Spleen (tissue), 11 donors: ENCODE data around the gene ZG16. TPM values are rescaled to one million over a fixed set of nuclear protein-coding genes. Genes with fewer than 3 reads are reported as not detected.
A peak's percentile ranks its signal among the peaks of the same experiment; 100 is the strongest.

Experiments
- DNase-seq: peaks from one replicate; pipeline ENCODE4 v3.0.0-alpha.2; 2020
- H3K27ac ChIP-seq, 8 donors: fragments of 200-600 bp; sonication (generic) in 7 of 8; 1 replicate in 4 of 8; 2 replicates in 4 of 8; pipeline versions ENCODE4 v1.5.0 to v1.8.0; 2016 to 2021; ENCODE audit warnings: inconsistent platforms in 4 of 8, mild to moderate bottlenecking in 4 of 8, moderate library complexity in 1 of 8
- H3K27me3 ChIP-seq, 7 donors: fragments of 200-600 bp; sonication (generic) in 6 of 7; replicated peaks in 1 of 7; 1 replicate in 4 of 7; 2 replicates in 3 of 7; pipeline versions ENCODE4 v1.5.0 to v1.8.0; 2016 to 2021; ENCODE audit warnings: inconsistent platforms in 3 of 7, mild to moderate bottlenecking in 1 of 7
- H3K36me3 ChIP-seq, 6 donors: fragments of 200-600 bp; sonication (generic) in 5 of 6; 1 replicate in 4 of 6; 2 replicates in 2 of 6; pipeline versions ENCODE4 v1.5.0 to v1.8.0; 2016 to 2021; ENCODE audit warnings: inconsistent platforms in 2 of 6
- H3K4me1 ChIP-seq, 6 donors: fragments of 200-600 bp; sonication (generic) in 5 of 6; 1 replicate in 3 of 6; 2 replicates in 3 of 6; pipeline versions ENCODE4 v1.5.0 to v1.8.0; 2016 to 2021; ENCODE audit warnings: inconsistent platforms in 3 of 6
- H3K4me3 ChIP-seq, 8 donors: fragments of 200-600 bp; sonication (generic) in 7 of 8; 1 replicate in 4 of 8; 2 replicates in 4 of 8; pipeline versions ENCODE4 v1.5.0 to v1.8.0; 2016 to 2021; ENCODE audit warnings: inconsistent platforms in 4 of 8, mild to moderate bottlenecking in 4 of 8, moderate library complexity in 2 of 8
- H3K9me3 ChIP-seq, 8 donors: fragments of 200-600 bp; sonication (generic) in 7 of 8; 1 replicate in 4 of 8; 2 replicates in 4 of 8; pipeline versions ENCODE4 v1.5.0 to v1.8.0; 2016 to 2021; ENCODE audit warnings: inconsistent platforms in 4 of 8
- CTCF ChIP-seq, 11 experiments: fragments of 200-600 bp in 7 of 11; fragments of 450-650 bp in 4 of 11; sonication (generic) in 4 of 11; IDR thresholded peaks in 8 of 11; conservative IDR thresholded peaks in 3 of 11; 1 replicate in 7 of 11; 2 replicates in 4 of 11; pipeline versions ENCODE4 v1.4.0 to v1.8.0; 2016 to 2021; ENCODE audit warnings: antibody characterized with exemption in 11 of 11, inconsistent platforms in 4 of 11, mild to moderate bottlenecking in 1 of 11
- POLR2A ChIP-seq, 3 donors: fragments of 450-650 bp; IDR thresholded peaks; one replicate each; pipeline ENCODE4 v1.5.1; 2017; ENCODE audit warnings: antibody characterized with exemption in 3 of 3, mild to moderate bottlenecking in 1 of 3
- POLR2AphosphoS5 ChIP-seq, 3 donors: sonication (generic); formaldehyde crosslinking; IDR thresholded peaks; one replicate each; pipeline ENCODE4 v1.5.1; 2017; ENCODE audit warnings: antibody characterized with exemption in 3 of 3
- WGBS, 5 donors: extraction: QIAGEN DNeasy Blood & Tissue Kit in 3 of 5; methylation state at CpG; one replicate each; pipeline versions ENCODE4 v1.1.5 to v1.1.7; 2013 to 2018; 5-methylcytosine and 5-hydroxymethylcytosine counted together
- intact Hi-C: fragments of 100-400 bp; cut with DNase I; formaldehyde crosslinking; loops from one replicate; pipeline ENCODE4 v1.15.0; 2023; ENCODE audit warnings: low total_unique reads
- polyA plus RNA-seq, 3 donors: library from polyadenylated mRNA; stranded (reverse); fragments of 200-250 nt; gene quantifications; one replicate each; pipeline ENCODE4 v1.2.1, GENCODE V29; 2013
- small RNA-seq, 4 donors: library from RNA; depleted of rRNA; stranded (forward); fragments of <200 nt; gene quantifications; one replicate each; pipeline ENCODE3, GENCODE V24; 2016
- total RNA-seq, 7 donors: library from RNA; depleted of rRNA in 3 of 7; stranded (reverse); fragments of >200 nt in 3 of 7; fragmentation: NEBNext Ultra II Directional in 4 of 7; extraction: Animal tissue kit (Norgen Biotek cat#: 25700) in 4 of 7; gene quantifications; one replicate each; pipeline versions ENCODE4 v1.1.0 to v1.2.1, GENCODE V29; 2016 to 2021
- donor health status: healthy with polysubstance abuse.
- donor health status: DM: no; HTN: no; CAD: no; lungs with moderate emphysema.
- donor health status: DM: no; HTN: no; CAD: no.
- donor health status: Bipolar disorder and iron deficiency.
- donor health status: healthy.
- donor health status: DM: no; HTN: no; CAD: no.
- donor health status: DM: yes; HTN: yes; CAD: no.

Gene ZG16
- total and polyA plus RNA-seq, 10 donors, result 0.06 to 0.07 TPM; not detected in 8

GRCh38 chr16:29830774-29831173 lies 52.7 kb downstream of the ZG16 start:
- Histone ChIP-seq H3K4me3 (no peak overlapping the region), H3K36me3 (peaks cover 0 to 84% (median 52%) of the 10 kb centered on the region in 6 donors), H3K27me3 (no peaks in the 10 kb centered on the region), H3K4me1 (peaks cover 11 to 54% (median 24%) of the 10 kb centered on the region in 6 donors), H3K9me3 (no peaks in the 10 kb centered on the region), H3K27ac (no peak overlapping the region)
- TF ChIP-seq POLR2AphosphoS5 (IDR thresholded peaks at IDR 0.05), result peak in 2 of 3 donors; percentile 22 to 61
- no peak for TF ChIP-seq POLR2A (IDR thresholded peaks at IDR 0.05)
- TF ChIP-seq CTCF (IDR thresholded peaks at IDR 0.05 in 8 of 11, conservative IDR thresholded peaks at IDR 0.05 in 3 of 11), result no peak
- no peak for DNase-seq
- intact Hi-C loops, result no loop called here
- WGBS, 5 donors, result 90 to 98% (median 94%) methylated on average over 11 of the region's 11 CpGs

DNA sequence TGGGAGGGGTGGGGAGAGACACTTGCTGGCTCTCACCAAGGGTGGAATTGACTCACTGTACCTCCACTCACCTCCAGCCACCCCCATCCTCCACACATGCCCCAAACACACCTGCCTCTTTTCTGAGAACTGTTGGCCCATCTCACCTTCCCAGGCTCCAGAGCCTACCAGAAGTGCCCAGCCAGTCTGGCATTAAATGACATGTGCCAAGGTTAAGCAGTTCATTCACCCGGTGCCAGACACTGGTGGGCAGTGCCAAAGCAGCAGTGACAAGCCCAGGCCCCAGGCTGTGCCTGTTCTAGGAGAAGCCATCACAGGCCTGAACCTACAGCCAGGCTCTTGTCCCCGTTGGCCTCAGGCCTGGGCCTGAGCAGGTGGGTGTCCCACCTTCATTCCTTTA lies 53.4 kb downstream of the ZG16 start:
- WGBS, 5 donors, result 73 to 94% (median 80%) methylated on average over 2 of the region's 2 CpGs
- intact Hi-C loops, result no loop called here
- Histone ChIP-seq H3K27me3 (no peaks in the 10 kb centered on the region), H3K4me1 (peaks cover 7 to 47% (median 17%) of the 10 kb centered on the region in 6 donors), H3K4me3 (no peak overlapping the region), H3K27ac (no peak overlapping the region), H3K9me3 (no peaks in the 10 kb centered on the region), H3K36me3 (peaks cover 0 to 84% (median 59%) of the 10 kb centered on the region in 6 donors)
- no peak for TF ChIP-seq POLR2AphosphoS5 (IDR thresholded peaks at IDR 0.05)
- no peak for TF ChIP-seq CTCF (IDR thresholded peaks at IDR 0.05 in 8 of 11, conservative IDR thresholded peaks at IDR 0.05 in 3 of 11)
- no peak for TF ChIP-seq POLR2A (IDR thresholded peaks at IDR 0.05)
- DNase-seq, result no peak

Small RNAs within 50 kb of the gene (small RNA-seq; reads per million reads assigned to genes)
- 0 reads per million in 4 donors for gene AC009133.6
- gene AC120114.4, result 0 reads per million in 4 donors

Other genes with a start within 250 kb of the ZG16 start
- 10 to 100 TPM; 21.6 to 46.4 (median 28.7) TPM for gene SPN, start 115.0 kb upstream of the ZG16 start, total RNA-seq
- gene SPN, start 115.0 kb upstream of the ZG16 start, polyA plus RNA-seq, result 1 to 10 TPM; 3.9 to 9.1 (median 7.3) TPM
- gene QPRT, start 99.1 kb upstream of the ZG16 start, total RNA-seq, result 10 to 100 TPM in 6 of 7 donors, 1 to 10 TPM in 1; 8.8 to 37.2 (median 21.7) TPM
- gene QPRT, start 99.1 kb upstream of the ZG16 start, polyA plus RNA-seq, result 1 to 10 TPM; 3.3 to 8.0 (median 7.5) TPM
- 10 to 100 TPM; 34.5 to 46.0 (median 40.5) TPM for gene C16orf54, start 32.3 kb upstream of the ZG16 start, total RNA-seq
- gene C16orf54, start 32.3 kb upstream of the ZG16 start, polyA plus RNA-seq, result 10 to 100 TPM; 15.6 to 21.0 (median 16.6) TPM
- gene KIF22, start 12.5 kb downstream of the ZG16 start, total RNA-seq, result 10 to 100 TPM; 26.6 to 45.1 (median 36.2) TPM
- 10 to 100 TPM; 47.4 to 59.2 (median 56.4) TPM for gene KIF22, start 12.5 kb downstream of the ZG16 start, polyA plus RNA-seq
- 100 to 1,000 TPM in 4 of 7 donors, 10 to 100 TPM in 3; 82.7 to 157 (median 125) TPM for gene MAZ, start 28.3 kb downstream of the ZG16 start, total RNA-seq
- 100 to 1,000 TPM in 2 of 3 donors, 10 to 100 TPM in 1; 92.2 to 145 (median 100) TPM for gene MAZ, start 28.3 kb downstream of the ZG16 start, polyA plus RNA-seq
- 1 to 10 TPM in 2 of 7 donors, under 1 TPM in 3, not detected in 2; 0.29 to 2.1 (median 0.77) TPM for gene PRRT2, start 33.9 kb downstream of the ZG16 start, total RNA-seq
- gene PRRT2, start 33.9 kb downstream of the ZG16 start, polyA plus RNA-seq, result under 1 TPM; 0.15 to 0.67 (median 0.22) TPM
- gene PAGR1, start 37.9 kb downstream of the ZG16 start, total RNA-seq, result 10 to 100 TPM; 17.3 to 43.9 (median 23.6) TPM
- 10 to 100 TPM; 28.8 to 46.4 (median 37.9) TPM for gene PAGR1, start 37.9 kb downstream of the ZG16 start, polyA plus RNA-seq
- gene MVP, start 42.2 kb downstream of the ZG16 start, total RNA-seq, result 100 to 1,000 TPM; 103 to 200 (median 160) TPM
- 100 to 1,000 TPM in 1 of 3 donors, 10 to 100 TPM in 2; 72.3 to 153 (median 90.9) TPM for gene MVP, start 42.2 kb downstream of the ZG16 start, polyA plus RNA-seq
- gene CDIPT, start 85.0 kb downstream of the ZG16 start, total RNA-seq, result 10 to 100 TPM; 50.2 to 81.2 (median 68.9) TPM
- gene CDIPT, start 85.0 kb downstream of the ZG16 start, polyA plus RNA-seq, result 10 to 100 TPM; 43.7 to 67.1 (median 53.1) TPM
- gene SEZ6L2, start 121.3 kb downstream of the ZG16 start, total RNA-seq, result 1 to 10 TPM; 1.9 to 4.1 (median 2.7) TPM
- gene SEZ6L2, start 121.3 kb downstream of the ZG16 start, polyA plus RNA-seq, result 1 to 10 TPM in 1 of 3 donors, under 1 TPM in 2; 0.35 to 1.4 (median 0.54) TPM
- gene ASPHD1, start 122.2 kb downstream of the ZG16 start, total RNA-seq, result under 1 TPM in 3 of 7 donors, not detected in 4; 0.51 to 0.87 (median 0.66) TPM
- 1 to 10 TPM in 1 of 3 donors, under 1 TPM in 2; 0.28 to 1.6 (median 0.99) TPM for gene ASPHD1, start 122.2 kb downstream of the ZG16 start, polyA plus RNA-seq
- 10 to 100 TPM; 20.7 to 59.3 (median 34.7) TPM for gene KCTD13, start 148.0 kb downstream of the ZG16 start, total RNA-seq
- gene KCTD13, start 148.0 kb downstream of the ZG16 start, polyA plus RNA-seq, result 10 to 100 TPM; 11.2 to 18.9 (median 15.3) TPM
- 100 to 1,000 TPM in 5 of 7 donors, 10 to 100 TPM in 2; 89.3 to 135 (median 107) TPM for gene TMEM219, start 183.8 kb downstream of the ZG16 start, total RNA-seq
- gene TMEM219, start 183.8 kb downstream of the ZG16 start, polyA plus RNA-seq, result 100 to 1,000 TPM; 144 to 191 (median 155) TPM
- gene TAOK2, start 195.6 kb downstream of the ZG16 start, total RNA-seq, result 10 to 100 TPM; 60.0 to 96.5 (median 78.6) TPM
- 10 to 100 TPM; 13.2 to 52.0 (median 18.5) TPM for gene TAOK2, start 195.6 kb downstream of the ZG16 start, polyA plus RNA-seq
- gene HIRIP3, start 217.4 kb downstream of the ZG16 start, total RNA-seq, result 10 to 100 TPM in 6 of 7 donors, 1 to 10 TPM in 1; 10.0 to 17.7 (median 13.4) TPM
- gene HIRIP3, start 217.4 kb downstream of the ZG16 start, polyA plus RNA-seq, result 10 to 100 TPM; 12.5 to 16.1 (median 15.5) TPM
- gene INO80E, start 218.0 kb downstream of the ZG16 start, total RNA-seq, result 10 to 100 TPM; 62.6 to 89.5 (median 72.6) TPM
- 10 to 100 TPM; 47.9 to 93.3 (median 57.1) TPM for gene INO80E, start 218.0 kb downstream of the ZG16 start, polyA plus RNA-seq
- 1 to 10 TPM in 6 of 7 donors, under 1 TPM in 1; 0.74 to 4.2 (median 2.5) TPM for gene DOC2A, start 232.8 kb downstream of the ZG16 start, total RNA-seq
- 1 to 10 TPM; 2.0 to 4.8 (median 2.3) TPM for gene DOC2A, start 232.8 kb downstream of the ZG16 start, polyA plus RNA-seq
- gene C16orf92, start 244.9 kb downstream of the ZG16 start, total RNA-seq, result not detected
- not detected for gene C16orf92, start 244.9 kb downstream of the ZG16 start, polyA plus RNA-seq